LNCaP clone FGC (cell line): ENCODE results near the gene CISD1.
A peak's percentile ranks its signal among the peaks of the same experiment; 100 is the strongest.
"Not testable (repeated sequence)": the region's sequence is repeated elsewhere in the genome, so short reads cannot be mapped to it uniquely, and the experiment has no call there.

Experiments used
- DNase-seq: peaks from one replicate; pipeline ENCODE4 v3.0.0-alpha.2; 2011; ENCODE audit warnings: low read depth
- H3K4me3 ChIP-seq: 2 replicates; pipeline ENCODE4 v1.5.1; 2011; ENCODE audit warnings: mild to moderate bottlenecking, low read depth, low read length, control low read depth
- TF ChIP-seq, protein P1 (sequence below): IDR thresholded peaks from 2 replicates; pipeline ENCODE4 v1.5.1; 2012; ENCODE audit warnings: mild to moderate bottlenecking; ENCODE audit not compliant: control insufficient read depth, insufficient read depth; ENCODE audit errors: extremely low read depth

The CISD1 gene

DNA sequence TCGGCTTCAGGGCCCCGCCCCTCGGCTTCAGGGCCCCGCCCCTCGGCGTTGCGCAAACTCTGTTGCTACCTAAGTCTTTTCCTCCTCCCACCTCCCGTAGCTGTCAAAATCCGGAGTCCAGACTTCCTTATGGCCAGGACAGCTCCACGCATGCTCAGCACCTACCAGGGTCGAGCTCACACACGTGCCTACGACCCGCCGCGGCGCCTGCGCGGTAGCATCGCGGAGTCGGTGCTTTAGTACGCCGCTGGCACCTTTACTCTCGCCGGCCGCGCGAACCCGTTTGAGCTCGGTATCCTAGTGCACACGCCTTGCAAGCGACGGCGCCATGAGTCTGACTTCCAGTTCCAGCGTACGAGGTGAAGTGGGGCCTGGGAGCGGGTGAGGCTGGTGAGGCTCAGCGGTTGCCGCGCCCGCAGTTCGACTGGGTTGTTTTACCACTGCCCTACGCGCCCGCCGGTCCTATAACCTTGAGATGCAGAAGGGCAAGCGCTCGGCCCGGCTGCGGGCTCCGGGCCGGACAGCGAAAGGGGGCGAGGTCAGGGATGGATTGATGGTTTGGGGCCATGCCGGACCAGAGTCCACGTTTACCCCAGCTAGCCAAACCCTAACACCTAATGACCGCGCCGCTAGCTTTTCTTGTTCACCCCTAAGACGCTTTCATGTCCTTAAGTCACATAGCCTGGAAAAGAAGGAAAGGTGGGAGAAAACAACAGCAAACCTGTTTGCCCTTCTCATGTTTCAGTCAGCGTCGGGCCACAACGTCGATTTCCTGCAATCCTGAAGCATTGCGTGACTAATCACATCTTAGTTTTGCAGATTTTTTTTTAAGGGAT lies at the start of gene CISD1:
CISD1 (plus strand) TSS at position 217 of the 836 bp plus-strand sequence; CDS start at position 329, 112 bp downstream.
- peak within 1 kb of the TSS; percentile 70 for H3K4me3 ChIP-seq
- peak; percentile 99 for DNase-seq
- TF ChIP-seq, protein P1, sequence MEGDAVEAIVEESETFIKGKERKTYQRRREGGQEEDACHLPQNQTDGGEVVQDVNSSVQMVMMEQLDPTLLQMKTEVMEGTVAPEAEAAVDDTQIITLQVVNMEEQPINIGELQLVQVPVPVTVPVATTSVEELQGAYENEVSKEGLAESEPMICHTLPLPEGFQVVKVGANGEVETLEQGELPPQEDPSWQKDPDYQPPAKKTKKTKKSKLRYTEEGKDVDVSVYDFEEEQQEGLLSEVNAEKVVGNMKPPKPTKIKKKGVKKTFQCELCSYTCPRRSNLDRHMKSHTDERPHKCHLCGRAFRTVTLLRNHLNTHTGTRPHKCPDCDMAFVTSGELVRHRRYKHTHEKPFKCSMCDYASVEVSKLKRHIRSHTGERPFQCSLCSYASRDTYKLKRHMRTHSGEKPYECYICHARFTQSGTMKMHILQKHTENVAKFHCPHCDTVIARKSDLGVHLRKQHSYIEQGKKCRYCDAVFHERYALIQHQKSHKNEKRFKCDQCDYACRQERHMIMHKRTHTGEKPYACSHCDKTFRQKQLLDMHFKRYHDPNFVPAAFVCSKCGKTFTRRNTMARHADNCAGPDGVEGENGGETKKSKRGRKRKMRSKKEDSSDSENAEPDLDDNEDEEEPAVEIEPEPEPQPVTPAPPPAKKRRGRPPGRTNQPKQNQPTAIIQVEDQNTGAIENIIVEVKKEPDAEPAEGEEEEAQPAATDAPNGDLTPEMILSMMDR = no peak

GRCh38 chr10:58219875-58220274 lies 49.1 kb upstream of the CISD1 start:
- DNase-seq = no peak
- TF ChIP-seq, protein P1 = no peak

DNA sequence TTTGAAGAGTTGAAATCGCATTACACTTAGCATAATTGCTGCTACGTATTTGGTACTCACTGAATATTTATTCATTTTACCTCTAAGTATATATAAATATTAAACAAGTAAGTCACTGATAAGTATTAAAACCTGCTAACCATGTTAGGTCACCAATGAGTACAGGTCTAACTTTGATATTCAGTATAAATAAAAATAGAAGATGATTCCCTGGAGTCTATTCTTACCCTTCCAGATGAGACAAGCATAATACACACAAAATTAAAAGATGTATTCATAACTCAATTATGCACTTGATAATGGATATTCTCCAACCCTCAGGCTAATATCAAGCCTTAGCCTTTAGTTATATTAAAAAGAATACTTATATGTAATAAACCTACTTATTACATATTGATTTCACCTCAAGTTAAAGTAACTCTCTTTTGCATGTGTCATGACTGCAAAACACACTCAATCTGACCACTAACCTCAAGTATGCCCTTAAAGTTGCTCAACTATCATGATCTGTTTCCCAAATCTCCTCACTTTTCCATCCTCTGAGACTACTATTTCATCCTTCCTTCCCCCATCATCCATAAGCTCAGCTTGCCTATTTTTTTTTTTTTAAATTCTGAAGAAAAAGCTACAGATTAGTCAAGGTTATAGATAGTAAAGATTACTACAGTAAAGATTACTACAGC lies 48.1 kb upstream of the CISD1 start:
- TF ChIP-seq, protein P1 = no peak
- DNase-seq = no peak
- H3K4me3 ChIP-seq = no peak overlapping the region

More at GRCh38 chr10:58219875-58220274, 49.1 kb upstream of the CISD1 start:
- H3K4me3 ChIP-seq = no peak overlapping the region

DNA sequence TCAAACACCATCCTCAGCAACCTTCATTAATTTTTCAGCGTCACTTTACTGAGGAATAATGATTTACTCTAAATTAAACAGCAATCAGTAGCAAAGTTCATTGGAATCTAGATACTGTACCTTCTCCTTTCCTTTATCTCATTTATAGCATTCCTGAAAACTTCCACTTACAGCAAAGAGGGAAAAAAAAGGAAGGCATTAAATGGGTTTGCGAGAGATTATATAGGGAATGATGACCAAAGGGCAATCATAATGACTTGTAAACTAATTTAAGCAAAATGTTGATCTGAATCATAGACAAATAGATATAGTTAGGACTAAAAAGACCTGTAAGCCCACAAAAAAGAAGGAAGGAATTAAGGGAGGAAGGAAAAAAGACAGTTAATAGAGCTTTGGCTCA lies 43.3 kb upstream of the CISD1 start:
- H3K4me3 ChIP-seq = no peak overlapping the region
- TF ChIP-seq, protein P1 = no peak
- DNase-seq = no peak

GRCh38 chr10:58229856-58230255 lies 39.1 kb upstream of the CISD1 start:
- H3K4me3 ChIP-seq, DNase-seq: not testable (repeated sequence)

GRCh38 chr10:58237014-58237834 lies 31.7 kb upstream of the CISD1 start:
- DNase-seq = no peak
- no peak overlapping the region for H3K4me3 ChIP-seq
- TF ChIP-seq, protein P1 = no peak

- no peak for DNase-seq
- TF ChIP-seq, protein P1 = no peak
- H3K4me3 ChIP-seq = no peak overlapping the region
Measured at GRCh38 chr10:58239561-58240169, 29.3 kb upstream of the CISD1 start.
